Ovary (tissue), 9 donors: ENCODE data around the gene YTHDC2. TPM values are rescaled to one million over a fixed set of nuclear protein-coding genes. Genes with fewer than 3 reads are reported as not detected.

Experiments used
- DNase-seq, 5 donors: peaks; one replicate each; pipeline ENCODE4 v3.0.0-alpha.2; 2019 to 2020
- H3K27ac ChIP-seq, 2 donors: fragments of 200-600 bp; one replicate each; pipeline versions ENCODE4 v1.5.1 to v1.8.0; 2019 to 2022
- H3K27me3 ChIP-seq: fragments of 200-600 bp; one replicate; pipeline ENCODE4 v1.8.0; 2022
- H3K36me3 ChIP-seq: fragments of 200-600 bp; sonication (generic); one replicate; pipeline ENCODE4 v1.5.1; 2019
- H3K4me1 ChIP-seq: one replicate; pipeline ENCODE4 v1.8.1; 2013; ENCODE audit warnings: mild to moderate bottlenecking, moderate library complexity; ENCODE audit not compliant: insufficient read depth
- H3K4me3 ChIP-seq: fragments of 200-600 bp; sonication (generic); one replicate; pipeline ENCODE4 v1.5.1; 2017
- H3K9me3 ChIP-seq, 2 donors: fragments of 200-600 bp in 1 of 2; sonication (generic) in 1 of 2; one replicate each; pipeline versions ENCODE4 v1.5.1 to v1.8.1; 2013 to 2019; ENCODE audit warnings: mild to moderate bottlenecking in 1 of 2, moderate library complexity in 1 of 2
- EP300 ChIP-seq: sonication (generic); formaldehyde crosslinking; IDR thresholded peaks from one replicate; pipeline ENCODE4 v1.6.1; 2017; ENCODE audit warnings: antibody characterized with exemption
- POLR2A ChIP-seq: fragments of 450-650 bp; IDR thresholded peaks from one replicate; pipeline ENCODE4 v1.6.1; 2017; ENCODE audit warnings: antibody characterized with exemption, mild to moderate bottlenecking, moderate library complexity
- WGBS, 3 donors: extraction: QIAGEN DNeasy Blood & Tissue Kit in 1 of 3; methylation state at CpG; one replicate each; pipeline versions ENCODE4 v1.1.5 to v1.1.7; 2013 to 2017; 5-methylcytosine and 5-hydroxymethylcytosine counted together
- intact Hi-C, 4 donors: fragments of 100-400 bp; cut with DNase I; formaldehyde crosslinking; loops; one replicate each; pipeline versions ENCODE4 v1.11.0 to v1.15.1; 2022 to 2023
- polyA plus RNA-seq, 2 donors: library from polyadenylated mRNA; stranded (reverse); fragments of 200-250 nt in 1 of 2; fragments of 350-450 nt in 1 of 2; fragmentation: Illumina TruSeq in 1 of 2; extraction: RNeasy Lipid Tissue Mini Kit (QIAGEN cat#74804) in 1 of 2; gene quantifications; one replicate each; pipeline ENCODE4 v1.2.3, GENCODE V29; 2013 to 2014
- total RNA-seq, 7 donors: library from RNA; depleted of rRNA in 2 of 7; stranded (reverse); fragments of >200 nt in 2 of 7; fragmentation: NEBNext Ultra II Directional in 3 of 7; extraction: Animal tissue kit (Norgen Biotek cat#: 25700) in 3 of 7; gene quantifications; one replicate each; pipeline versions ENCODE4 v1.1.0 to v1.2.4, GENCODE V29; 2016 to 2023
- TF ChIP-seq, protein P1 (sequence below), 3 donors: fragments of 450-650 bp in 2 of 3; fragments of 200-600 bp in 1 of 3; IDR thresholded peaks; one replicate each; pipeline versions ENCODE4 v1.5.1 to v1.8.0; 2016 to 2022; ENCODE audit warnings: antibody characterized with exemption in 3 of 3, mild to moderate bottlenecking in 1 of 3
- donor health status: DM: no; HTN: no; CAD: no; lungs with moderate emphysema.
- donor health status: DM: no; HTN: no; CAD: no.
- donor health status: Bipolar disorder and iron deficiency.
- donor health status: DM: yes; HTN: yes; CAD: no.
- donor health status: DM: no; HTN: no; CAD: no.
- donor health status: DM: yes; HTN: yes; CAD: no.

YTHDC2 gene
- total and polyA plus RNA-seq, 9 donors, result 9.1 to 36.2 (median 23.7) TPM

DNA sequence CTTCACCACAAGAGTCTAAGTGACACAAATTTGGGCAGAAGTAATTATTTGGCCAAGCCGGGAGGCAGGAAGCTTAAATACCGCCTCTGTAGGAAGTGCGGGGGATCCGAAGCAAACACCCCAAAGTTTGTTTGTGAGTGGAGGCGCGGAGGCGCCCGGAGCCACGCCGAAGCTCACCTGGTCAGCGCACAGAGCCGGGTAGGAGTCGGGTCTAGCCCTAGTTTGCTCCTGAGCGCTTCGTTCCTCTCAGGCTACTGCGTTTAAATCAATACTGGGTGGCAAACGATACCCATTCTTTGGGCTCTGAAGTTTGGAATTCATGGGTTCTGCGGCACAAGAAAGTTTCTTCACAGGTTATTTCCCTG, 26.1 kb upstream of the YTHDC2 start:
- Histone ChIP-seq H3K4me1 (no peaks in the 10 kb centered on the region), H3K27ac (no peak overlapping the region), H3K9me3 (no peaks in the 10 kb centered on the region), H3K36me3 (no peaks in the 10 kb centered on the region), H3K4me3 (peak overlapping the region; percentile 58), H3K27me3 (no peaks in the 10 kb centered on the region)
- peak in 1 of 5 donors; percentile 21 for DNase-seq
- WGBS, 3 donors, result 0 to 4% (median 1%) methylated on average over 18 of the region's 18 CpGs
- intact Hi-C loops, result no loop called here
- no peak for TF ChIP-seq POLR2A
- no peak for TF ChIP-seq EP300
- TF ChIP-seq, protein P1, sequence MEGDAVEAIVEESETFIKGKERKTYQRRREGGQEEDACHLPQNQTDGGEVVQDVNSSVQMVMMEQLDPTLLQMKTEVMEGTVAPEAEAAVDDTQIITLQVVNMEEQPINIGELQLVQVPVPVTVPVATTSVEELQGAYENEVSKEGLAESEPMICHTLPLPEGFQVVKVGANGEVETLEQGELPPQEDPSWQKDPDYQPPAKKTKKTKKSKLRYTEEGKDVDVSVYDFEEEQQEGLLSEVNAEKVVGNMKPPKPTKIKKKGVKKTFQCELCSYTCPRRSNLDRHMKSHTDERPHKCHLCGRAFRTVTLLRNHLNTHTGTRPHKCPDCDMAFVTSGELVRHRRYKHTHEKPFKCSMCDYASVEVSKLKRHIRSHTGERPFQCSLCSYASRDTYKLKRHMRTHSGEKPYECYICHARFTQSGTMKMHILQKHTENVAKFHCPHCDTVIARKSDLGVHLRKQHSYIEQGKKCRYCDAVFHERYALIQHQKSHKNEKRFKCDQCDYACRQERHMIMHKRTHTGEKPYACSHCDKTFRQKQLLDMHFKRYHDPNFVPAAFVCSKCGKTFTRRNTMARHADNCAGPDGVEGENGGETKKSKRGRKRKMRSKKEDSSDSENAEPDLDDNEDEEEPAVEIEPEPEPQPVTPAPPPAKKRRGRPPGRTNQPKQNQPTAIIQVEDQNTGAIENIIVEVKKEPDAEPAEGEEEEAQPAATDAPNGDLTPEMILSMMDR (IDR thresholded peaks at IDR 0.05), result no peak

DNA sequence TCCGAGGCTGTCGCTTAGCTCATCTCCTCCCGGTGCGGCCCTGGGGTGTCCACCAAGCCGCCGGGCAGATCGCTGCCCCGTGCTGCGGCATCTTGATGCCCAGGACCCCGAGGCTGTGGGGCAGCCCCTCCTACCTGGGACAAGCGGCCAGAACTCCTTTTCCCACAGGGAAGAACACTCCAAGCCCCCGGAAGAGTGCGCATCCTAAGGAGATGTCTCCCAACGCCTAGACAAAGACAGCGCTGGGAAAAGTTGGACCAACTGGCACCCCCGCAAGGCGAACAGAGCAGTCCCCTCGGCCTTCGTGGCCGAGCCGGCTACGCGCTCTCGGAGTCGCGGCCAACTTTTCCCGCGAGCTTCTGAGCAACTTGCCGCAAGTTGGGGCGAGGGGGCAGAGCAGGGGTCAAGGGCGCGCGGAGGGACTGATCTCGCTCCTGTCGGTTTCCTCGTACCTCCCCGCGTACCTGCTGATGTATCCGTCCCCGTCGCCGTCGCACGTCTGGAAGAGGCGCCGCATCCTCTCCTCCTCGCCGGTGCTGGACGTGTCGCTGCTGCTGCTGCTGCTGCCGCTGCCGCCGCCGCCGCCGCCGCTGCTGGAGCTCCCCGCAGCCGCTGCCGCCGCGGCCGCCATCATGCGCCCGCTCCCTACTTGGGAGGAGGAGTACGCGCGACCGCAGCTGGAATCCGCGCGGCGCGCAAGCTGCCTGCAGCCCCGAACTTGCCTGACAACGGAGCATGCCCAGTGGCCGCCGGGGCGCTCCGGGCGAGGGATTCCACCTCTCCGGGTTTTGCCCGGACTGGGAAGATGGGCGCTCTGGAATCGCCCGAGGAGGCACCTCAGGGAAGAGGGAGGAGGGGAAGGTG, 25.5 kb upstream of the YTHDC2 start, which contains the start of gene MCC:
TSS of gene MCC (minus strand) at position 673 of the 864 bp plus-strand sequence.
- TF ChIP-seq, protein P1 (IDR thresholded peaks at IDR 0.05), result no peak
- TF ChIP-seq EP300 (no peak), POLR2A (no peak)
- WGBS, 3 donors, result 0 to 1% (median 0%) methylated on average over 82 to 86 of the region's 86 CpGs
- Histone ChIP-seq H3K4me1 (no peaks in the 10 kb centered on the region), H3K36me3 (no peaks in the 10 kb centered on the region), H3K27ac (no peak within 1 kb of the TSS), H3K9me3 (no peaks in the 10 kb centered on the region), H3K27me3 (no peaks in the 10 kb centered on the region), H3K4me3 (peak within 1 kb of the TSS; percentile 58)
- peak; percentile 54 to 83 (median 65) for DNase-seq
- intact Hi-C loops, result no loop called here

DNA sequence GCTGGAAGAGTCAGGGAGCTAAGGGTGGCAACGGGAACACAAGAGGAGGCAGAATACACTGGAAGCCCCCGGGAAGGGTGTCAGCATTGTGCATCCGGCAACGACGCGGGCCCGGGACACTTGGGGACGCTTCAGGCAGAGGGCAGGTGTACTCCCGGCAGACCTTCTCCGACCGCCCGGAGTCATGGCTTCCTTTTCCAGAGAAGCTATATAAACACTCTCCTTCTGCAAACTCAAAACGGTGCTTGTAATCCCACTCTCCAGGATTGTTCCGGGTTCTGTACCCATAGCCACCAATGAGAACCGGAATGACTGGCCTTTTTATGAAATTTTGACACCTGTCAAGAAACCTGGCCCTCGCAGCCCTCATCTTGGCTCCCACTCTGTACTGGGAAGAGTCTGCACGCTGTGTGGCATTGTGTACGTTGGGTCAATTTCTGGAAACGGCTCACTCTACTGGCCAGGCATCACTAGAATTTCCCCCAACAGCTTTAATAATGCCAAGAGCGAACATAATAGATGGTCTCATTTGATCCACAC, 24.8 kb upstream of the YTHDC2 start:
- H3K27ac ChIP-seq, result no peak overlapping the region
- TF ChIP-seq POLR2A, result no peak
- TF ChIP-seq, protein P1 (IDR thresholded peaks at IDR 0.05), result no peak
- TF ChIP-seq EP300, result no peak

DNA sequence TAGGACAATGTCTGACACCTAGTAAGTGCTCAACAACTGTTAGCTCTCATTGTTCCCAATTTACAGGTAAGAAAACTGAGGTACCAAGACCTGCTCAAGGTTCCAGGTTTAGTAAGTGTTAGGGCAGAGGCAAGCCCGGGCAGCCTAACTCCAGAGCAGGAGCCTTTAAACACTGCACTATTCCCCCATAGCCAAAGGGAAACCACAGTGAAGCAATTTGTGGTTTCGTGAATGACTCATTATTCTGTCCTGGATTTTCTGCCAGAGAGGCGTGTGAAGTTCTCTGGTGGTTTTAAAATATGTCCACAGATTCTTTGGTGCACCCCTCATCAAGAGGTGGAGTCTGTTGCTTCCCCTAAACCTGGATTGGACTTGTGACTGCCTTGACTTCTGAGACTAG, 24.2 kb upstream of the YTHDC2 start:
- no peaks in the 10 kb centered on the region for H3K9me3 ChIP-seq
- no peak overlapping the region for H3K4me3 ChIP-seq
- no peaks in the 10 kb centered on the region for H3K27me3 ChIP-seq
- no peaks in the 10 kb centered on the region for H3K36me3 ChIP-seq
- no peak for DNase-seq
- H3K4me1 ChIP-seq, result no peaks in the 10 kb centered on the region
- intact Hi-C loops, result no loop called here
- H3K27ac ChIP-seq, result no peak overlapping the region
- 9 to 15% (median 14%) methylated on average over 3 of the region's 3 CpGs for WGBS, 3 donors
- TF ChIP-seq, protein P1 (IDR thresholded peaks at IDR 0.05), result no peak
- no peak for TF ChIP-seq EP300
- TF ChIP-seq POLR2A, result no peak

More for the DNA sequence above, 24.8 kb upstream of the YTHDC2 start:
- Histone ChIP-seq H3K4me3 (peak overlapping the region; percentile 58), H3K9me3 (no peaks in the 10 kb centered on the region), H3K36me3 (no peaks in the 10 kb centered on the region), H3K4me1 (no peaks in the 10 kb centered on the region), H3K27me3 (no peaks in the 10 kb centered on the region)
- no peak for DNase-seq
- WGBS, 3 donors, result 6 to 11% (median 6%) methylated on average over 20 of the region's 20 CpGs
- intact Hi-C loops, result no loop called here
